OCI-LY3 (cell line): ENCODE results near the gene ROBO1.
A peak's percentile ranks its signal among the peaks of the same experiment; 100 is the strongest.

ENCODE experiments used
- EZH2phosphoT487 ChIP-seq: fragments of 200-600 bp; shearing (Covaris generic); IDR thresholded peaks from 2 replicates; pipeline ENCODE4 v1.6.1; 2018; ENCODE audit warnings: antibody characterized with exemption, mixed run types, low read depth
- TF ChIP-seq, protein P1 (sequence below): fragments of 200-600, 300-600 bp; sonication (generic); IDR thresholded peaks from 2 replicates; pipeline ENCODE4 v1.5.1; 2014; ENCODE audit warnings: antibody characterized with exemption, low read length, low read depth

DNA sequence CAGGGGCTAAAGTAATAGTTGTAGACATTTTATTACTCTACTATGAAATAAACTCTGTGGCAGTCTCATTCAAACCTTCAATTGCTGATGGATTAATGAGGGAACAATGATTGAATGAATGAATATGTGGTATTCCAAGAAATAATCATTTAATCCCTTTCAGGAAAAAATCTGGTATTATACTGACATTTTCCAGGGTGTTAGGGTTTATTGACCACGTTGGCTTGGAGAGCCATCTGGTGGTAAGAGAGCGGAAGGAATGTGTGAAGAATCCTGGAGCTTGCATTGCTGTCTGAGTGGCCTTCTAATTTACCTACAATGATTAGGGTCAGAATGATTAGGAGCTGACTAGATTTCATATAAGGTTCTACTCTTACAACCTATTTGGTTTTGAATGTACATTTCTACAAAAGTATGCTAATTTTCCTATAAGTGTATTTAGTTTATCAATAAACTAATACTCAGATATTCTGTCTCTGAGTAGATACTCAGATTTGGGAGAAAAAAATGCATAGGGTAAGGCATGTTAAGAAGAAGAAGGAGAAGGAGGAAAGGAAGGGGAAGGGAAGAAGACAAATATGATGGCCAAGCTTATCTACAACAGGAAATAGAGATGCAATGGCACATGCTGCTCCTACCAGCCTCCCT is 249.9 kb downstream of the ROBO1 start:
- TF ChIP-seq EZH2phosphoT487 = no peak
- TF ChIP-seq, protein P1, sequence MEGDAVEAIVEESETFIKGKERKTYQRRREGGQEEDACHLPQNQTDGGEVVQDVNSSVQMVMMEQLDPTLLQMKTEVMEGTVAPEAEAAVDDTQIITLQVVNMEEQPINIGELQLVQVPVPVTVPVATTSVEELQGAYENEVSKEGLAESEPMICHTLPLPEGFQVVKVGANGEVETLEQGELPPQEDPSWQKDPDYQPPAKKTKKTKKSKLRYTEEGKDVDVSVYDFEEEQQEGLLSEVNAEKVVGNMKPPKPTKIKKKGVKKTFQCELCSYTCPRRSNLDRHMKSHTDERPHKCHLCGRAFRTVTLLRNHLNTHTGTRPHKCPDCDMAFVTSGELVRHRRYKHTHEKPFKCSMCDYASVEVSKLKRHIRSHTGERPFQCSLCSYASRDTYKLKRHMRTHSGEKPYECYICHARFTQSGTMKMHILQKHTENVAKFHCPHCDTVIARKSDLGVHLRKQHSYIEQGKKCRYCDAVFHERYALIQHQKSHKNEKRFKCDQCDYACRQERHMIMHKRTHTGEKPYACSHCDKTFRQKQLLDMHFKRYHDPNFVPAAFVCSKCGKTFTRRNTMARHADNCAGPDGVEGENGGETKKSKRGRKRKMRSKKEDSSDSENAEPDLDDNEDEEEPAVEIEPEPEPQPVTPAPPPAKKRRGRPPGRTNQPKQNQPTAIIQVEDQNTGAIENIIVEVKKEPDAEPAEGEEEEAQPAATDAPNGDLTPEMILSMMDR = peak; percentile 87
